MG63 (cell line): Measurements from ENCODE around the gene IL12RB2. TPM values are rescaled to one million over a fixed set of nuclear protein-coding genes. Genes with fewer than 3 reads are reported as not detected.
"Not testable (repeated sequence)": the region's sequence is repeated elsewhere in the genome, so short reads cannot be mapped to it uniquely, and the experiment has no call there.

Experiments
- DNase-seq: peaks from one replicate; pipeline ENCODE4 v3.0.0-alpha.2; 2020
- H3K27me3 ChIP-seq: fragments of 250-450 bp; sonication (Bioruptor Pico); 2 replicates; pipeline ENCODE4 v1.5.1; 2020; ENCODE audit warnings: mild to moderate bottlenecking, moderate library complexity
- H3K36me3 ChIP-seq: fragments of 250-450 bp; sonication (Bioruptor Pico); 2 replicates; pipeline ENCODE4 v1.5.1; 2020; ENCODE audit warnings: mild to moderate bottlenecking, moderate library complexity
- H3K4me3 ChIP-seq: fragments of 250-450 bp; sonication (Bioruptor Pico); 2 replicates; pipeline ENCODE4 v1.5.1; 2020; ENCODE audit warnings: mild to moderate bottlenecking, moderate library complexity
- H3K9me3 ChIP-seq: fragments of 250-450 bp; sonication (Bioruptor Pico); 2 replicates; pipeline ENCODE4 v1.5.1; 2020; ENCODE audit warnings: mild to moderate bottlenecking, moderate library complexity
- total RNA-seq: library from RNA; depleted of rRNA; stranded (reverse); fragments of >200 nt; shearing (Covaris generic); gene quantifications from 2 replicates; pipeline ENCODE4 v1.2.3, GENCODE V29; 2014; ENCODE audit warnings: low replicate concordance

IL12RB2 gene
- total RNA-seq, 1 experiment from 2014 or later: not detected

GRCh38 chr1:67401443-67401842, 93.8 kb downstream of the IL12RB2 start:
- Histone ChIP-seq H3K36me3 (peaks cover 23% of the 10 kb centered on the region), H3K27me3 (no peaks in the 10 kb centered on the region), H3K4me3 (no peak overlapping the region), H3K9me3 (no peaks in the 10 kb centered on the region)
- no peak for DNase-seq

GRCh38 chr1:67404212-67404620, 96.5 kb downstream of the IL12RB2 start:
- peaks cover 37% of the 10 kb centered on the region for H3K36me3 ChIP-seq
- no peaks in the 10 kb centered on the region for H3K27me3 ChIP-seq
- no peaks in the 10 kb centered on the region for H3K9me3 ChIP-seq
- no peak overlapping the region for H3K4me3 ChIP-seq
- peak; percentile 76 for DNase-seq

- no peaks in the 10 kb centered on the region for H3K27me3 ChIP-seq
Observed at GRCh38 chr1:67405473-67406245, 98.0 kb downstream of the IL12RB2 start.

GRCh38 chr1:67407498-67407897, 99.8 kb downstream of the IL12RB2 start:
- DNase-seq: no peak
- Histone ChIP-seq H3K9me3 (no peaks in the 10 kb centered on the region), H3K36me3 (peaks cover 65% of the 10 kb centered on the region), H3K27me3 (no peaks in the 10 kb centered on the region), H3K4me3 (no peak overlapping the region)

More at GRCh38 chr1:67405473-67406245, 98.0 kb downstream of the IL12RB2 start:
- Histone ChIP-seq H3K4me3 (no peak overlapping the region), H3K36me3 (peaks cover 46% of the 10 kb centered on the region), H3K9me3 (no peaks in the 10 kb centered on the region)
- no peak for DNase-seq

- H3K27me3 ChIP-seq: no peaks in the 10 kb centered on the region
- H3K36me3 ChIP-seq: peaks cover 71% of the 10 kb centered on the region
- no peak for DNase-seq
- H3K4me3 ChIP-seq: no peak overlapping the region
- H3K9me3 ChIP-seq: no peaks in the 10 kb centered on the region
Observed at GRCh38 chr1:67408148-67408547, 100.5 kb downstream of the IL12RB2 start.

- DNase-seq, H3K27me3 ChIP-seq, H3K4me3 ChIP-seq, H3K9me3 ChIP-seq: not testable (repeated sequence)
- H3K36me3 ChIP-seq: peaks cover 96% of the 10 kb centered on the region
Observed at GRCh38 chr1:67413101-67413500, 105.4 kb downstream of the IL12RB2 start.

GRCh38 chr1:67414574-67414973, 106.9 kb downstream of the IL12RB2 start:
- Histone ChIP-seq H3K27me3 (no peaks in the 10 kb centered on the region), H3K9me3 (no peaks in the 10 kb centered on the region), H3K36me3 (peaks cover 98% of the 10 kb centered on the region), H3K4me3 (no peak overlapping the region)
- DNase-seq: no peak

- DNase-seq: no peak
- Histone ChIP-seq H3K36me3 (peaks cover 98% of the 10 kb centered on the region), H3K9me3 (no peaks in the 10 kb centered on the region), H3K27me3 (no peaks in the 10 kb centered on the region), H3K4me3 (no peak overlapping the region)
Observed at GRCh38 chr1:67415041-67415440, 107.4 kb downstream of the IL12RB2 start.

GRCh38 chr1:67417733-67418132, 110.1 kb downstream of the IL12RB2 start:
- H3K4me3 ChIP-seq, DNase-seq, H3K27me3 ChIP-seq, H3K9me3 ChIP-seq: not testable (repeated sequence)
- peaks cover 98% of the 10 kb centered on the region for H3K36me3 ChIP-seq

GRCh38 chr1:67418839-67419586, 111.3 kb downstream of the IL12RB2 start:
- H3K36me3 ChIP-seq: peaks cover 98% of the 10 kb centered on the region

GRCh38 chr1:67420835-67421492, 113.3 kb downstream of the IL12RB2 start:
- peaks cover 98% of the 10 kb centered on the region for H3K36me3 ChIP-seq

More at GRCh38 chr1:67418839-67419586, 111.3 kb downstream of the IL12RB2 start:
- H3K9me3 ChIP-seq: no peaks in the 10 kb centered on the region
- no peak for DNase-seq
- H3K4me3 ChIP-seq: no peak overlapping the region
- H3K27me3 ChIP-seq: no peaks in the 10 kb centered on the region

GRCh38 chr1:67427465-67427864, 119.8 kb downstream of the IL12RB2 start:
- DNase-seq: no peak
- Histone ChIP-seq H3K36me3 (peaks cover 73% of the 10 kb centered on the region), H3K27me3 (no peaks in the 10 kb centered on the region), H3K9me3 (no peaks in the 10 kb centered on the region), H3K4me3 (peak overlapping the region; percentile 92)

More at GRCh38 chr1:67420835-67421492, 113.3 kb downstream of the IL12RB2 start:
- no peak for DNase-seq
- no peaks in the 10 kb centered on the region for H3K27me3 ChIP-seq
- H3K9me3 ChIP-seq: no peaks in the 10 kb centered on the region
- no peak overlapping the region for H3K4me3 ChIP-seq

GRCh38 chr1:67427947-67428346, 120.3 kb downstream of the IL12RB2 start:
- H3K4me3 ChIP-seq: peak overlapping the region; percentile 92
- DNase-seq: no peak
- no peaks in the 10 kb centered on the region for H3K27me3 ChIP-seq
- no peaks in the 10 kb centered on the region for H3K9me3 ChIP-seq
- peaks cover 69% of the 10 kb centered on the region for H3K36me3 ChIP-seq

GRCh38 chr1:67429011-67429527, 121.4 kb downstream of the IL12RB2 start:
- Histone ChIP-seq H3K4me3 (peak overlapping the region; percentile 92), H3K9me3 (no peaks in the 10 kb centered on the region), H3K36me3 (peaks cover 57% of the 10 kb centered on the region), H3K27me3 (no peaks in the 10 kb centered on the region)
- DNase-seq: no peak

GRCh38 chr1:67429528-67430357, 122.1 kb downstream of the IL12RB2 start:
- peak overlapping the region; percentile 92 for H3K4me3 ChIP-seq
- no peaks in the 10 kb centered on the region for H3K27me3 ChIP-seq
- H3K36me3 ChIP-seq: peaks cover 51% of the 10 kb centered on the region
- peak; percentile 13 for DNase-seq
- no peaks in the 10 kb centered on the region for H3K9me3 ChIP-seq
